ENCODE measurements around the gene VDR.

VDR gene

DNA sequence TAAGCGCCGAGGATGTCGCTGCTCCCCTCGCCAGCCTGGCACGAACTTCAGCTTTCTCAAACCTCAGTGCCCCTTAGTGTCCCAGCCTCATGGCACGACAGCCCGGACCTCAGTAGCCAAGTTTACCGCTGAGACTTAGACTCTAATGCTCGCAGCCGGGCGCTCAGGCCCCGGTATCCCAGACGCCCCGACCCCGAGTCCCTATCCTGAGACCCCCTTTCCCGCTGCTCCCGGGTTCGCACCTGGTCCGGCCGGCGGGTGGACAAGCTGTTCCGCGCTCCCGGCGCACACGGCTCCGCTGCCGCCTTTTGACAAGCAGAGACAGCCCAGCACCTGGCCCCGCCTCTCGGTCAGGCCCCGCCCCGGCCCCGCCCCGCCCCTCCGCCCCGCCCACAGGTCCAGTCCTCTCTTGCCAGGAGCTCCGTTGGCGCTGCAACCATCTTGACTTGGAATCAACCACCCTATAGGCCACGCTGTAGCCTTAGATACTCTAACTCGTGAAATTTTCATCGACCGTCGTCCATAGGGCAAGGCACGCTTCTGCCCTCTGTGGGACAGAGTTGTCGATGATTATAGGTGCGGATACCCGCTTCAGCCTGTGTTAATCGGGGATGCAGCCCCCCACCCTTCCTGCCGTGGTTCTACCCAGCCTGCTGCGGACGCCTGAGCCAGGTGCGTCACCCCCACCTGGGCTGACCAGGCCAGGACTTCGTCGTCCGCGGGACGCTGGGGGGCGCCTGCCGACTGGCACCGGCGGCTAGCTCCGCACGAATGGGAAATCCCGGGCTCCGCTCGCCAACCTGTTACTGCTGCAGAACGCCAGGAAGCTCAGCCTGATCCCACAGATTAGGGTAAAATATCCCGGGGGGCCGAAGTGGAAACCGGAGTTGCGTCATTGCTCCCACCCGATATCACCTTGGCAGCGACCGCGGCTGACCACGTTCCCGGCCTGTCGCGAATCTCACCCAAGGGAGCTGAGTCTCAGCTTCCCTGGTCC, at the start of gene VDR:
Gene VDR (minus strand): TSS at position 282 of the 997 bp plus-strand sequence. CDS start 25,881 bp downstream, outside the sequence.
- DNase-seq (ENCODE audit: low read depth) = no peak
- peak within 1 kb of the TSS; percentile 75 for H3K4me3 ChIP-seq (ENCODE audit: low read depth, low read length)

DNA sequence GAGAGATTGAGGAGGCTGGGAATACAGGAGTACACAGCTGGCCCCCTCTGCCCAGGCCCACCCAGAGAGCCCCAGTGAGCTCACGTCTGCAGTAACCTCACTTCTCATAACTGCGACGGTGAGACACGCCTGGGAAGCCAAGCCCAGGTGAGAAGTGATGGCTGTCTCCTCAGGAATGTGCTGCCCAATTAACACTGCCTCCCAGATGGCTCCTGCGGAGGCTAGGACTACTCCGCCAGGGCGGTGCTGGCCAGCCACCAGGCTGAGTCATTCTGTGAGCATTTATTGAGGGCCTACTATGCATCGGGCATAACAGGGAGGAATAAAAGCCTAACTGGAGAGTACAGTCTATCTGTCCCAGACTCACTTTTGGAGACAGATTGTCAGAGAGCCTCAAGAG, 49.3 kb upstream of the VDR start:
- H3K4me3 ChIP-seq (ENCODE audit: low read depth, low read length) = no peak overlapping the region
- DNase-seq (ENCODE audit: low read depth) = no peak

DNA sequence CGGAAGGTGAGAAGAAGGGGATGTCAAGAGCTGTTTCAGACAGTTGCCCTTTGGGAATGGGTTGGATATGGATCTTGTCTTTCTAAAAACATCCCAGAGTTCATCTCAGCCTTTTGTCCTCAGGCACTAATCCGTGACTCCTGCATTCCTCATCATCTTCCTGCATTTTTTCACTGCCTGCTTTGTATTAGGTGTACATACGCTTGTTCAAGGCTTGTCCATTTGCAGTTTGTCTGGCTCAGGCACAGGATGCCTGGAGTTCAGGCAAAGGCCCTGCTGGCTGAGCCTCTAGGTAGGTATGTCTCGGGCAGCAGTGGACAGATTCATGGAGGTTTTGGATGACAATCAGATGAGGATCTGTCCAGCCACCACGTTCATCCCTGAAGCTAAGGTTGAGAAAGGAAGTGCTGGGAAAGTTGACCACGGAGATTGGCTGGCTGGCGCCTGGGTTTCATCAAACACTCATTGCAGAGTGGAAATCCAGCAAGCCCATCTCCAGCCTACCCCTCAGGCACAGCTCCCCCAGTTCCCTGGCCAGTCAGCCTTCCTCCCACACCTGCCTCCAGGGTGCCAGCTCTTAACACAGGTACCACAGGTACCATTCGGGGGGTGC, 46.2 kb upstream of the VDR start:
- no peak overlapping the region for H3K4me3 ChIP-seq (ENCODE audit: low read depth, low read length)
- DNase-seq (ENCODE audit: low read depth) = no peak

DNA sequence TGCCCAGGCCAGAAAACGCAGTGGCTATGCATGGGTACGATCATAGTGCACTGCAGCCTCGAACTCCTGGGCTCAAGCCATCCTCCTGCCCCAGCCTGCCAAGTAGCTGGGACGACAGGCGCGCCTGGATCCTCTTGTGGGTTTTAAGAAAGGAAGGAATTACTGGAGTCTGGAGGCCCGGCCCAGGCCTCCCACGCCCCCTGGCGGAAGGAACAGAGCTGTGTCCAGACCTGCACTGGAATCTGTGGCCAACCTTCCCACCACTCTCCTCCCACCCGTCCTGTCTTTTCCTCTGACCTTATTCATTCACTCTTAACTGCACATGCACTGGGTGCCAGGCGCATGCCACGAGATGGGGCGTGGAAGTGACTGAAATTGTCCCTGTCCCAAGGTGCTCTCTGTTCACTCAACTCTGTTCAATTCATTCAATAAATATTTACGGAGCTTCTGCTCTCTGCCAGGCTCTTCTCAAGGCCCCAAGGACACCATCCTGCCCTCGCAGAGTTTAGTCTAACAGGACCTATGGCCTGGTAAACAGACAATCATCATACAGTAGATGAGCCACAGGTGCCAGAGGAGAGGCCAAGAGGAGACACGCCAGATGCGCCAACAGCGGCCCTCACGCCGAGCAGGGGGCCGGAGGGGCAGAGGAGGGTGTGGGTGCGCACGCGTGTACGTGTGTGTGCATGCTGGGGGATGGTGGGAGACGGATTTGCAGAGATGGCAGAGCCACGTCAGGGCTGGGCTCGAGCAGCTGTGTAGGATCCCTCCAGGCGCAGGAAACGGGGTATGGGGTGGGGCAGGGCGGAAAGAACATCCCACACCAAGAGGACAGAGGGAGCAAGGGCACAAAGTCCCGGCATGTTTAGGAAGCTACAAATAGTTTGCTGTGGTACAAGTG, 44.9 kb upstream of the VDR start:
- no peak for DNase-seq (ENCODE audit: low read depth)
- no peak overlapping the region for H3K4me3 ChIP-seq (ENCODE audit: low read depth, low read length)

DNA sequence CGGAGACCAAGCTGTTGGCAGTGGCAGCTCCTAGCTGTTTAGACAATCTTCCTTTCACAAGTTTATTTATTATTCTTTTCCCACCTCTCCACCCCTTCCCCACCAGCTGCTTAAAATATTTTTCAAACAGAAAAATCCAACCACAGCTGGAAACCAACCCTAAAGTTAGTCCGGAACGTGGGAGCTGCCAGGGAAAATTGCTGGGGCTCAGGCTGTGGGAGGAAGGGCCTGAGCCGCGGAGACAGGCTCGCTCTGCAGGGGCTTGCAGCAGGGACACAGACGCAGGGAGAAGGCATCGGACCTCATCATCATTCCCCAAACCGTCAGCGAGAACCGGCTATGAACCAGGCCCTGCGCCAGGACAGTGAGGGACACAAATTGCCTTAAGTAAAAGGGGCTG, 42.5 kb upstream of the VDR start:
- no peak for DNase-seq (ENCODE audit: low read depth)
- H3K4me3 ChIP-seq (ENCODE audit: low read depth, low read length) = no peak overlapping the region

DNA sequence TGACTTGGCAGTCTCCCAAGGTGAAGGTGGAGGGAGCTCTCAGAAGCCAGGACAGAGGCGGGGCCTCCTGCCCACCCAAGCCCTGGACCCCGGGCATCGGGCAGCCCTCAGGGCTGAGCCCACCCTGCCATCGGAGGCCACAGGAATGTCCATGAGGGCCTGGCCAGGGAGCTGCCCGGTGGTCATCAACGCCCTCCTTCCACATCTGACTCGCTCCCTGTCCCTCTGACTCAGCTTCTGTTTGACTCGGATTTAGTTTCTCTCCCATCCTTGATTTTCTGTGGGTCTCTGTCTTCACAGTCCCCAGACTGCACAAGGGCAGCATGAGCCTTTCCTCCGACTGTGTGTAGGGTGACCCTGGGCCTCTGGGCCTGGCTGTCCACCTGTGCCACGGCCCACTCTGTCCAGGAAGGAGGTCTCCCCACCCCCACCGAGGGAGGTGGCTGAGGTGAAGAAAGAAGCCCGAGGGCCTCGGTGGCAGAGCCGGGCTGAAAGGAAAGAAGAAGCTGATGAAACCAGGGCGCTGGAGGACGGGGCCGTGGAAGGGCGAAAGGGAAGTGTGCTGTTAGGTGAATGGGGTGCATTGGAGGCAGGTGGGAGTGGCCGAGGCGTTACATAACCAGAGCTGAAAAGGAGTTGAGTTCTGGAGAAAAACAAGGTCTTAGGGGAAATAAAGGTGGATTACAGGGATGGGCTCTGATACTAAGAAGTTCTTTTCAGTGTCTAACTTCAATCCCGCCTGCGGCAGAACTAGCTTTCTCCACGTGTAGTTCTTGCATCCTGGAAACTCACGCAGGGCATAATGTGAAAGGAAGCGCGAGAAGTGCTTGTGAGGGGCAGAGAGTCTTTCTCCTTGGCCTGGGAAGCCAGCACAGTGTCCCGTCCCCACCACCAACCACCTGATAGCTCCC, 41.9 kb upstream of the VDR start:
- H3K4me3 ChIP-seq (ENCODE audit: low read depth, low read length) = no peak overlapping the region
- DNase-seq (ENCODE audit: low read depth) = no peak

DNA sequence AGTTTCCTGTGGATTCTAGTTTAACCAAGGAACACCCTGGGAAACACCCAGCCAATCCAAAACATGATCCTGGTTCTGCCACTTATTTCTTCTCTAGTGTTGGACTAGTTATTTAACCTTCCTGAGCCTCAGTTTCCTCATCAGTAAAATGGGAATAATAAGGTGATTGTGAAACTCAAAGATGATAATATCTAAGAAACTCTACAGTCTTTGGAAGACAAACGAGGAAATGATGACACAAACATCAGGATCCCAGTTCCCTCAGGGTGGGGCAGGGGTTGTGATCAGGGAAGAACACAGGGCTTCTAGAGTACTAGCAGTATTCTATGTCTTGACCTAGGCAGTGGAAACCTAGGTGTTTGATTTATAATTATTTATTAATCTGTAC, 40.5 kb upstream of the VDR start:
- no peak overlapping the region for H3K4me3 ChIP-seq (ENCODE audit: low read depth, low read length)
- no peak for DNase-seq (ENCODE audit: low read depth)

DNA sequence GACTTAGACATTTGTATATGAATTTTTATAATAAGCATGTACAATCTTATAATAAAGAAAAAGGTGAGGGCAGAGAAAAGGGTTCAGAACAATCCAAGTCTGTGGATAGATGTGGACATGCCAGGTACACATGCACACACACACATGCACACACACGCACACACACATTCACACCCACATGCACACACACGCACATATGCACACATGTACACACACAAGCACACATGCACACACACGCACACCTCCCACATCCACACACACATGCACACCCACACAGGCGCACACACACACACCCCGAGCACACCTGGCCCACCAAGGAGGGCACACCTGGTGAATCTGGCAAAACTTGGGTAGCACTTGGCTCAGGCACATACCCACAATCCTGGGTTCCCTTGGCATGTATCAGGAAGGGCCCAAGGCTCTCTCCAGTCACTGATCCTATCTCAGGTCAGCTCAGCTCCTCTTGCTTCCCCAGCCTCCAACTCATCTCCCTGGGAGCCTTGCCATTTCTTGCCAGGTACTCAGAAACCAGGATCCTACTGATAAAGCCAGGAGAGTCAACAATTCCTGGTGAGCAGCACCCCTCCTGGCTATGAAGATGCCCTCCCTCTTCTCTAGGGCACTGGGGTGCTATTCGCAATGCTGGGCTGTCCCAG, 40.0 kb upstream of the VDR start:
- no peak for DNase-seq (ENCODE audit: low read depth)
- H3K4me3 ChIP-seq (ENCODE audit: low read depth, low read length) = no peak overlapping the region

DNA sequence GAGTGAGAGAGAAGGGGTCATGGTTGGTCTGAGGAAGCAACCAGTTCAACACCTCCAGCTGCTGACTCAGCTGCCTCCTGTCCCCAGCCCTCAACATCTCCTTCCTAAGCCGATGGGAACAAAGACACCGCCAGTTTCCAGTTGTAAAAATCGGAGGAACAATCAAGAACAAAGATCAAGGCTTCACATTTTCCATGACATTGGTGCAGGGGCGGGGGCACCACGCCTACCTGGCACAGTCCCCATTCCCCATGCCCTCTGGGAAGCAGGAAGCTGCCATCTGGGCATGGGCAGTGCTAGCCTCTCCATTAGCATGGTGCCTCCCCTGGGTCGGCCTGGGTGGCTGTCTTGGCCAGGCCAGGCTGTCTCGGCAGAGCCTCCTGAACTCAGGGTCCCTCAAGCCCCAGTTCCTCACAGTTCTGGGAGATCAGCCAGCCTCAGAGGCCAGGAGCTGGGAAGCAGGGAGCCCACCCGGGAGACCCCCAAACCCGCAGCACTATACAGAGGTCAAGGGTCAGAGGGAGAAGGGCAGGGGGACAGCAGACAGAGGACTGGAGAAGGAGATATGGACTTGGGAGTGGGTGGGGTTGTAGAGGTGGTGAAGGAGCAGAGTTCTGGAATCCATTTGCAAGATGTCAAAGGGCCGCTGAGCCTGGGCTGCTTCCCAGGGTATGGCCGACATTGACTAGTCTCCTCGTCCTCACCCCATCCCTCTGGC, 39.0 kb upstream of the VDR start:
- no peak for DNase-seq (ENCODE audit: low read depth)
- no peak overlapping the region for H3K4me3 ChIP-seq (ENCODE audit: low read depth, low read length)

DNA sequence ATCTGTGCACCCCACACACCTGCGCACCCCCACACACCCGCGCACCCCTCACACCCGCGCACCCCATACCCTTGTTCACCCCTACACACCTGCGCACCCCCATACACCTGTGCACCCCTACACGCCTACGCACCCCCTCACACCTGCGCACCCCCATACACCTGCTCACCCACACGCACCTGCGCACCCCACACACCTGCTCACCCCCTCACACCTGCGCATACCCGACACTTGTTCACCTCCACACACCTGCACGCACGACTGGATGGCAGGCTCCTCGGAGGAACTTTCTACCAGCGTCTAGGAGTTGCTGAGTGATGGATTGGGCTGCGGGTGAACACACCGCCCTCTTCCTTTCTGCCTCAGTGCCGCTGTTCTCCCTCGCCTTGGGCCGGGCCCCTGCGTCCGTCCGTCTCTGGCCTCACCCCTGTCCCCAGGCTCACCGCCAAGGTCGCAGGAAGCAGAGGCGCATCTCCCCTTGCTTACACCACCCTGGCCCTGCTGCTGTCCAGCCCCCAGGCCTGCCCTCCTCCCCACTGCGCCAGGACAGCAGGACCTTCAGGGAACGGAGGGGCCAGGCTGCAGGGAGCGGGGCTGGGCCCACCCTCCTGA, 37.9 kb upstream of the VDR start:
- no peak overlapping the region for H3K4me3 ChIP-seq (ENCODE audit: low read depth, low read length)
- DNase-seq (ENCODE audit: low read depth) = no peak

DNA sequence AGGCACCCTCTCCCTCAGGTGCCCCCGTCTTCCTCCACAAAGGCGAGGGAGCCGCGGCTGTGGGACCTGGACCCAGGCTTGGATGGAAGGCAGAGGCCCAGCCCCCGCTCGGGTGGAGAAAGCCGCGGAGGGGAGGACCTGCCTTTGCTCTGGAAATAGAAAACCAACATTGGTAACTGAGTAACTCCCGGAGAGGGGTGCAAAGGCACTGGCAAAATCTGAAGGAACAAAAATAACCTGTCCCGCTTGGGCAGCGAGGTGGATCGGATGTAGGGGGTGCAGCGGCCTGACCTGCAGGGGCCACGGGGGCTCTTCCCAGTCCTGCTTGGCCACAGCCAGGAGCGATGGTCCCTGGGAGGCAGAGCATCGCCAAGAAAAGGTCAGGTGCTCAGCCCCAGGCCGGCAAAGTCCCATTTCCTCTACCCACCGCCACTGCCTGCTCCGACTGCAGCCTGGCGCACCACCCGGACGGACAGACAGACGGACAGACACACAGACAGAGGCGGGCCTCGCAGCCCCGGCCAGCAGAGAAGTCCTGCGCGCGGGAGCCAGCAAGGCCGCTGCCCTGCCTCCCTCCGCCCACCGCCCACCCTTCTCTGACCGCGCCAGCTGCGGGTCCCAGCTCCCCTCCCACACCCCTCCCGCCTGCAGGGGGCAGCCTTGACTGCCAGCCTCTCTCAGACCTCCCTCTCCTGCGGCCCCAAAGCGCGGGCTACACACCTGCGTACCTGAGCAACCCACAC, 37.2 kb upstream of the VDR start:
- DNase-seq (ENCODE audit: low read depth) = no peak
- H3K4me3 ChIP-seq (ENCODE audit: low read depth, low read length) = no peak overlapping the region

DNA sequence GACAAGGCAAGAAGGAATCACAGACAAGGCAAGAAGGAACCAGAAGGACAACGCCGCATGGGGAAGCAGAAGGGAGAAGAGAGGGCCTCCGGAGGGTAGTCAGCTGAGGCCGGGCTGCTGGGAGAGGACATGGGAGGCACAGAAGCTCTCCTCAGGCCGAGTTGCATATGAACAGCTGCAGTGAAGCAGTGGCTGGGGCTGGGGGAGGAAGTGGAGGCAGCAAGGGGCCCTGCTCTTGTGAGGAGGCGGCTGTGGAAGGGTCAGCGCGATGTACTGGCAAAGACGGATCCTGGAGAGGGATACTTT, 36.6 kb upstream of the VDR start:
- no peak overlapping the region for H3K4me3 ChIP-seq (ENCODE audit: low read depth, low read length)
- DNase-seq (ENCODE audit: low read depth) = no peak

DNA sequence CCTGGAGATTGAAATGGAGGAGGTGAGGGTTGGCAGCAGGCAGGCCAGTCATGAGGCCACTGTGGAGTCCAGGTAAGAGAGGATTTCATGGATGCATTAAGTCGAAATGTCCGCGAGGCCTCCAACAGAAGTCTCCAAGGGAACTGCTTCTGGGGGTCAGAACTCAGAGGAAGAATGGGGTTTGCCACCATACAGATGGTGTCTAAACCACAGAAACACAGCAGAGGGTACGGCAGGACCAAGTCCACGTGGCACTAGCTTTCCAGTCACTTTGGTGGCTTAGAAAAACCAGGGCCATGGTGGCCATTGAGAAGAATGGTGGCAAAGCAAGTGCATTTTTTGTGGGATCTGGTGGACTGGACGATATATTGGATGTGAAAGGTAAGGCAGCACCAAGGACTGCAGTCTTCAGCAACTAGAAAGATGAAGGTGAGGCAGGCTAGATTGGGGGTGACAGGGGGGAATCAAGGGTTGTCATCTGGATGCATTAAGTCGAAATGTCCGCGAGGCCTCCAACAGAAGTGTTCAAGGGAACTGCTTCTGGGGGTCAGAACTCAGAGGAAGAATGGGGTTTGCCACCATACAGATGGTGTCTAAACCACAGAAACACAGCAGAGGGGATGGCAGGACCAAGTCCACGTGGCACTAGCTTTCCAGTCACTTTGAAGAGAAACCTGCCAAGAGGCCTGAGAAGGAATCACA, 36.1 kb upstream of the VDR start:
- no peak overlapping the region for H3K4me3 ChIP-seq (ENCODE audit: low read depth, low read length)
- DNase-seq (ENCODE audit: low read depth) = no peak

DNA sequence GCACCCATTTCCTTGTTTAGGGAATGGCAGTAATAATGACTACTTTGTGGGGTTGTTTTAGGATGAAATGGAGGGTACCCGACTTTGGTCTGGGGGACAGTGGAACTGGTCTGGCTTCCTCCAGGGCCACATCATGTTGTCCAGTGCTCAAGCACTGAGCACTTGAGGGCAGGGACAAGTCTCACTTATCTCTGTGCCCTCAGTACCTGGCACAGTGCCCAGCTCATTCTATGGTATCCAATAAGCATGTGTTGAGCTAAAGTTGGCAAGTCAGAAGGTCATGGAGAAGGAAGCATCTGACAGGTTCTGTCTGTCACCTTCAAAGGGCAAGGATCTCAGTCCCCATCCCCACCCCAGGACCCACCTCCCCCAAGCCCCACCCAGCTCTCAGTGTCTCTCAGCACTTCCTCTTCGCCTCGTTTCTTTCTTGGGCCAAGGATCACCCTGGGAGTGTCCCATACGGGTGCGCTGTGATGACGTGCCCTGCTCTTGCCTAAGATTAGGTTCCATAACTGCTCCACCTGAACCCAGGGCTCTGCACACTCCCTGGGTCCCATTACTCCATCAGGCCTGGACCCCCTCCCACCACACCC, 34.3 kb upstream of the VDR start:
- H3K4me3 ChIP-seq (ENCODE audit: low read depth, low read length) = no peak overlapping the region
- no peak for DNase-seq (ENCODE audit: low read depth)

DNA sequence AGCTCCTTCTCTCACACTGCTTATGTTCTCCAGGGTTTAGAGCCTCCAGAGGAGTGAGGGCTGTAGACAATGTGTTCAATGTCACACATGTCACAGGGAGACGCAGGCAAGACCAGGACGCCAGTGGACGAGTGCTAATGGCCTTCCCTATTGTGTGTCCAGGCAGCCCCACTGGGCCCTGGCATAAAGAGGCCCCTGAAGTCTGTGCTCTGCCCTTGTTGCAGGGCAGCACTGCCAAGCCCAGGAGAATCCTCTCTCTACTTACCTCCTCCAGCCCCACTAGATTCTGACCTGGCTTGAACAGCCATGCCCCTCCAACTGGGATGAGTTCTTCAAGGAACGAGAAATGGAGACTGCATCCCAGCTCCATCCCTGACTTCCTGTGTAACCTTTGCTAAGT, 33.8 kb upstream of the VDR start:
- H3K4me3 ChIP-seq (ENCODE audit: low read depth, low read length) = no peak overlapping the region
- no peak for DNase-seq (ENCODE audit: low read depth)

DNA sequence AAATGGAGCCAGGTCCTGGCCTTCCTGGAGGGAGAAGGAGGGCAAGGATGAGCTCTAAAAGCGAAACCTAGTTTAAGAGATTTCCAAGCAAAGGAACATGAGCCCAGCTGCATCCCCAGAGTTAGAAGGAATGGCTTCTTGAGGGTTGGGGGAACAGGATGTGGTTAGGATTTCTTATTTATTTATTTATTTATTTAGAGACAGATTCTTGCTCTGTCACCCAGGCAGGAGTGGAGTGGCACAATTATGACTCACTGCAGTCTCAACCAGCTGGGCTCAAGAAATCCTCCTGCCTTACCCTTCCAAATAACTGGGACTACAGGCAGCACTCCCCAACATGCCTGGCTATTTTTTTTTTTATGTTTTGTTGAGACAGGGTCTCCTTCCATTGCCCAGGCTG, 33.3 kb upstream of the VDR start:
- H3K4me3 ChIP-seq (ENCODE audit: low read depth, low read length) = no peak overlapping the region
- DNase-seq (ENCODE audit: low read depth) = no peak
